ENCODE results near the gene MYLK.

Gene MYLK

GRCh38 chr3:123628996-123629746 is 255.0 kb downstream of the MYLK start:
- Histone ChIP-seq H3K4me3 (ENCODE audit: low read depth, low read length) (no peak overlapping the region), H3K36me3 (ENCODE audit: control insufficient read depth, insufficient read depth, low read length) (no peaks in the 10 kb centered on the region), H3K27me3 (ENCODE audit: control insufficient read depth, insufficient read depth, low read length) (no peaks in the 10 kb centered on the region), H3K9me3 (ENCODE audit: control insufficient read depth, insufficient read depth, low read length) (no peaks in the 10 kb centered on the region), H3K4me1 (ENCODE audit: control insufficient read depth, insufficient read depth, low read length) (no peaks in the 10 kb centered on the region), H3K9ac (ENCODE audit: low read depth, low read length) (no peak overlapping the region)

GRCh38 chr3:123627673-123628670 is 256.2 kb downstream of the MYLK start:
- no peaks in the 10 kb centered on the region for H3K36me3 ChIP-seq (ENCODE audit: control insufficient read depth, insufficient read depth, low read length)
- no peaks in the 10 kb centered on the region for H3K9me3 ChIP-seq (ENCODE audit: control insufficient read depth, insufficient read depth, low read length)
- H3K9ac ChIP-seq (ENCODE audit: low read depth, low read length), result no peak overlapping the region
- no peaks in the 10 kb centered on the region for H3K4me1 ChIP-seq (ENCODE audit: control insufficient read depth, insufficient read depth, low read length)
- H3K4me3 ChIP-seq (ENCODE audit: low read depth, low read length), result no peak overlapping the region
- no peaks in the 10 kb centered on the region for H3K27me3 ChIP-seq (ENCODE audit: control insufficient read depth, insufficient read depth, low read length)

- Histone ChIP-seq H3K9ac (ENCODE audit: low read depth, low read length) (no peak overlapping the region), H3K27me3 (ENCODE audit: control insufficient read depth, insufficient read depth, low read length) (no peaks in the 10 kb centered on the region), H3K36me3 (ENCODE audit: control insufficient read depth, insufficient read depth, low read length) (no peaks in the 10 kb centered on the region), H3K9me3 (ENCODE audit: control insufficient read depth, insufficient read depth, low read length) (no peaks in the 10 kb centered on the region), H3K4me3 (ENCODE audit: low read depth, low read length) (no peak overlapping the region), H3K4me1 (ENCODE audit: control insufficient read depth, insufficient read depth, low read length) (no peaks in the 10 kb centered on the region)
Observed at GRCh38 chr3:123626881-123627280, 257.3 kb downstream of the MYLK start.

- Histone ChIP-seq H3K9me3 (ENCODE audit: control insufficient read depth, insufficient read depth, low read length) (no peaks in the 10 kb centered on the region), H3K36me3 (ENCODE audit: control insufficient read depth, insufficient read depth, low read length) (no peaks in the 10 kb centered on the region), H3K4me3 (ENCODE audit: low read depth, low read length) (no peak overlapping the region), H3K27me3 (ENCODE audit: control insufficient read depth, insufficient read depth, low read length) (no peaks in the 10 kb centered on the region), H3K9ac (ENCODE audit: low read depth, low read length) (no peak overlapping the region), H3K4me1 (ENCODE audit: control insufficient read depth, insufficient read depth, low read length) (no peaks in the 10 kb centered on the region)
Observed at GRCh38 chr3:123624302-123624701, 259.8 kb downstream of the MYLK start.

GRCh38 chr3:123623346-123623880 is 260.7 kb downstream of the MYLK start:
- H3K27me3 ChIP-seq (ENCODE audit: control insufficient read depth, insufficient read depth, low read length), result no peaks in the 10 kb centered on the region
- H3K4me1 ChIP-seq (ENCODE audit: control insufficient read depth, insufficient read depth, low read length), result no peaks in the 10 kb centered on the region
- H3K36me3 ChIP-seq (ENCODE audit: control insufficient read depth, insufficient read depth, low read length), result no peaks in the 10 kb centered on the region
- H3K9ac ChIP-seq (ENCODE audit: low read depth, low read length), result no peak overlapping the region
- no peaks in the 10 kb centered on the region for H3K9me3 ChIP-seq (ENCODE audit: control insufficient read depth, insufficient read depth, low read length)
- H3K4me3 ChIP-seq (ENCODE audit: low read depth, low read length), result no peak overlapping the region

GRCh38 chr3:123622766-123623165 is 261.4 kb downstream of the MYLK start:
- Histone ChIP-seq H3K9me3 (ENCODE audit: control insufficient read depth, insufficient read depth, low read length) (no peaks in the 10 kb centered on the region), H3K4me1 (ENCODE audit: control insufficient read depth, insufficient read depth, low read length) (no peaks in the 10 kb centered on the region), H3K4me3 (ENCODE audit: low read depth, low read length) (no peak overlapping the region), H3K9ac (ENCODE audit: low read depth, low read length) (no peak overlapping the region), H3K27me3 (ENCODE audit: control insufficient read depth, insufficient read depth, low read length) (no peaks in the 10 kb centered on the region), H3K36me3 (ENCODE audit: control insufficient read depth, insufficient read depth, low read length) (no peaks in the 10 kb centered on the region)

- Histone ChIP-seq H3K9me3 (ENCODE audit: control insufficient read depth, insufficient read depth, low read length) (no peaks in the 10 kb centered on the region), H3K9ac (ENCODE audit: low read depth, low read length) (no peak overlapping the region), H3K4me1 (ENCODE audit: control insufficient read depth, insufficient read depth, low read length) (no peaks in the 10 kb centered on the region), H3K4me3 (ENCODE audit: low read depth, low read length) (no peak overlapping the region), H3K36me3 (ENCODE audit: control insufficient read depth, insufficient read depth, low read length) (no peaks in the 10 kb centered on the region), H3K27me3 (ENCODE audit: control insufficient read depth, insufficient read depth, low read length) (no peaks in the 10 kb centered on the region)
Observed at GRCh38 chr3:123621850-123622189, 262.3 kb downstream of the MYLK start.

- Histone ChIP-seq H3K27me3 (ENCODE audit: control insufficient read depth, insufficient read depth, low read length) (no peaks in the 10 kb centered on the region), H3K4me1 (ENCODE audit: control insufficient read depth, insufficient read depth, low read length) (no peaks in the 10 kb centered on the region), H3K36me3 (ENCODE audit: control insufficient read depth, insufficient read depth, low read length) (no peaks in the 10 kb centered on the region), H3K4me3 (ENCODE audit: low read depth, low read length) (no peak overlapping the region), H3K9me3 (ENCODE audit: control insufficient read depth, insufficient read depth, low read length) (no peaks in the 10 kb centered on the region), H3K9ac (ENCODE audit: low read depth, low read length) (no peak overlapping the region)
Observed at GRCh38 chr3:123621186-123621849, 262.8 kb downstream of the MYLK start.

GRCh38 chr3:123620343-123620742 is 263.8 kb downstream of the MYLK start:
- H3K4me1 ChIP-seq (ENCODE audit: control insufficient read depth, insufficient read depth, low read length), result no peaks in the 10 kb centered on the region
- H3K9me3 ChIP-seq (ENCODE audit: control insufficient read depth, insufficient read depth, low read length), result no peaks in the 10 kb centered on the region
- no peak overlapping the region for H3K4me3 ChIP-seq (ENCODE audit: low read depth, low read length)
- H3K9ac ChIP-seq (ENCODE audit: low read depth, low read length), result no peak overlapping the region
- H3K36me3 ChIP-seq (ENCODE audit: control insufficient read depth, insufficient read depth, low read length), result no peaks in the 10 kb centered on the region
- no peaks in the 10 kb centered on the region for H3K27me3 ChIP-seq (ENCODE audit: control insufficient read depth, insufficient read depth, low read length)

- Histone ChIP-seq H3K4me3 (ENCODE audit: low read depth, low read length) (no peak overlapping the region), H3K27me3 (ENCODE audit: control insufficient read depth, insufficient read depth, low read length) (no peaks in the 10 kb centered on the region), H3K4me1 (ENCODE audit: control insufficient read depth, insufficient read depth, low read length) (no peaks in the 10 kb centered on the region), H3K9me3 (ENCODE audit: control insufficient read depth, insufficient read depth, low read length) (no peaks in the 10 kb centered on the region), H3K9ac (ENCODE audit: low read depth, low read length) (no peak overlapping the region), H3K36me3 (ENCODE audit: control insufficient read depth, insufficient read depth, low read length) (no peaks in the 10 kb centered on the region)
Observed at GRCh38 chr3:123618768-123619484, 265.2 kb downstream of the MYLK start.

- no peaks in the 10 kb centered on the region for H3K4me1 ChIP-seq (ENCODE audit: control insufficient read depth, insufficient read depth, low read length)
- H3K36me3 ChIP-seq (ENCODE audit: control insufficient read depth, insufficient read depth, low read length), result no peaks in the 10 kb centered on the region
- no peaks in the 10 kb centered on the region for H3K27me3 ChIP-seq (ENCODE audit: control insufficient read depth, insufficient read depth, low read length)
- no peak overlapping the region for H3K9ac ChIP-seq (ENCODE audit: low read depth, low read length)
- H3K4me3 ChIP-seq (ENCODE audit: low read depth, low read length), result no peak overlapping the region
- no peaks in the 10 kb centered on the region for H3K9me3 ChIP-seq (ENCODE audit: control insufficient read depth, insufficient read depth, low read length)
Observed at GRCh38 chr3:123618076-123618708, 265.9 kb downstream of the MYLK start.
